Measurements from ENCODE around the gene JAG1. TPM values are rescaled to one million over a fixed set of nuclear protein-coding genes. Genes with fewer than 3 reads are reported as not detected.

Gene JAG1
- total and polyA plus RNA-seq, 4 donors, result 11.9 to 70.3 (median 46.8) TPM

- Histone ChIP-seq H3K27me3 (ENCODE audit: control insufficient read depth in 3 of 3, insufficient read depth in 3 of 3, low read length in 2 of 3) (no peaks in the 10 kb centered on the region), H3K9me3 (ENCODE audit: control insufficient read depth in 4 of 4, insufficient read depth in 3 of 4, low read length in 3 of 4) (peaks cover 0 to 1% (median 0%) of the 10 kb centered on the region in 4 donors), H3K9ac (ENCODE audit: insufficient read depth in 1 of 2, low read length in 2 of 2) (no peak overlapping the region), H3K36me3 (ENCODE audit: control insufficient read depth in 4 of 4, insufficient read depth in 4 of 4, low read length in 4 of 4) (peaks cover 0 to 1% (median 0%) of the 10 kb centered on the region in 4 donors), H3K4me3 (no peak overlapping the region), H3K27ac (ENCODE audit: low read depth in 1 of 2, low read length in 1 of 2) (no peak overlapping the region), H3K4me1 (ENCODE audit: control insufficient read depth in 5 of 5, insufficient read depth in 5 of 5, low read length in 5 of 5) (peaks cover 0 to 7% (median 6%) of the 10 kb centered on the region in 5 donors)
- ATAC-seq (ENCODE audit: insufficient read depth, low FRiP score) (no peak), DNase-seq (peak in 1 of 3 donors; percentile 43)
- TF ChIP-seq CTCF (IDR thresholded peaks at IDR 0.05; ENCODE audit: control extremely low read depth, extremely low read depth), result no peak
- WGBS, 2 donors, result 63 to 67% methylated on average over 4 of the region's 4 CpGs
Observed at GRCh38 chr20:10596710-10597121, 77.1 kb downstream of the JAG1 start.

- peaks cover 0 to 1% (median 0%) of the 10 kb centered on the region in 4 donors for H3K9me3 ChIP-seq (ENCODE audit: control insufficient read depth in 4 of 4, insufficient read depth in 3 of 4, low read length in 3 of 4)
- H3K4me3 ChIP-seq, result no peak overlapping the region
- ATAC-seq (ENCODE audit: insufficient read depth, low FRiP score), result no peak
- H3K27ac ChIP-seq (ENCODE audit: low read depth in 1 of 2, low read length in 1 of 2), result no peak overlapping the region
- peaks cover 0 to 13% (median 7%) of the 10 kb centered on the region in 5 donors for H3K4me1 ChIP-seq (ENCODE audit: control insufficient read depth in 5 of 5, insufficient read depth in 5 of 5, low read length in 5 of 5)
- TF ChIP-seq CTCF (IDR thresholded peaks at IDR 0.05; ENCODE audit: control extremely low read depth, extremely low read depth), result no peak
- peaks cover 0 to 1% (median 0%) of the 10 kb centered on the region in 4 donors for H3K36me3 ChIP-seq (ENCODE audit: control insufficient read depth in 4 of 4, insufficient read depth in 4 of 4, low read length in 4 of 4)
- no peaks in the 10 kb centered on the region for H3K27me3 ChIP-seq (ENCODE audit: control insufficient read depth in 3 of 3, insufficient read depth in 3 of 3, low read length in 2 of 3)
- 72 to 74% methylated on average over 3 of the region's 3 CpGs for WGBS, 2 donors
- no peak for DNase-seq
- no peak overlapping the region for H3K9ac ChIP-seq (ENCODE audit: insufficient read depth in 1 of 2, low read length in 2 of 2)
Observed at GRCh38 chr20:10595985-10596384, 77.8 kb downstream of the JAG1 start.

GRCh38 chr20:10595266-10595665, 78.5 kb downstream of the JAG1 start:
- peaks cover 0 to 14% (median 7%) of the 10 kb centered on the region in 5 donors for H3K4me1 ChIP-seq (ENCODE audit: control insufficient read depth in 5 of 5, insufficient read depth in 5 of 5, low read length in 5 of 5)
- no peaks in the 10 kb centered on the region for H3K27me3 ChIP-seq (ENCODE audit: control insufficient read depth in 3 of 3, insufficient read depth in 3 of 3, low read length in 2 of 3)
- H3K9me3 ChIP-seq (ENCODE audit: control insufficient read depth in 4 of 4, insufficient read depth in 3 of 4, low read length in 3 of 4), result peaks cover 0 to 1% (median 0%) of the 10 kb centered on the region in 4 donors
- H3K27ac ChIP-seq (ENCODE audit: low read depth in 1 of 2, low read length in 1 of 2), result no peak overlapping the region
- H3K36me3 ChIP-seq (ENCODE audit: control insufficient read depth in 4 of 4, insufficient read depth in 4 of 4, low read length in 4 of 4), result peaks cover 0 to 1% (median 0%) of the 10 kb centered on the region in 4 donors
- DNase-seq (peak in 2 of 3 donors; percentile 41 to 50), ATAC-seq (ENCODE audit: insufficient read depth, low FRiP score) (no peak)
- peak overlapping the region in 1 of 2 donors; percentile 19 for H3K9ac ChIP-seq (ENCODE audit: insufficient read depth in 1 of 2, low read length in 2 of 2)
- H3K4me3 ChIP-seq, result no peak overlapping the region
- TF ChIP-seq CTCF (IDR thresholded peaks at IDR 0.05; ENCODE audit: control extremely low read depth, extremely low read depth), result no peak
- WGBS, 2 donors, result 80 to 93% methylated on average over 2 of the region's 2 CpGs
